Kidney (tissue), 14 donors: ENCODE results near the gene CTNNAL1. TPM values are rescaled to one million over a fixed set of nuclear protein-coding genes. Genes with fewer than 3 reads are reported as not detected.

ENCODE experiments used
- DNase-seq, 5 donors: peaks; one replicate each; pipeline ENCODE4 v3.0.0-alpha.2; 2013 to 2020
- FAIRE-seq: peaks from 2 replicates; lab custom pipeline; 2012; peaks lifted over from hg19 to GRCh38; lab: Jason Lieb, UNC
- H3K27ac ChIP-seq, 2 donors: one replicate each; pipeline ENCODE4 v1.7.0; 2013; ENCODE audit warnings: low read depth in 2 of 2, low read length in 2 of 2, inconsistent platforms in 1 of 2
- H3K27me3 ChIP-seq: one replicate; pipeline ENCODE4 v1.7.1; 2013; ENCODE audit warnings: low read length, inconsistent platforms; ENCODE audit not compliant: control insufficient read depth, insufficient read depth
- H3K36me3 ChIP-seq, 3 donors: one replicate each; pipeline versions ENCODE4 v1.7.0 to v1.7.1; 2013; ENCODE audit warnings: low read length in 3 of 3, control low read depth in 1 of 3, inconsistent platforms in 1 of 3; ENCODE audit not compliant: insufficient read depth in 3 of 3, control insufficient read depth in 2 of 3
- H3K4me1 ChIP-seq, 3 donors: one replicate each; pipeline versions ENCODE4 v1.7.0 to v1.7.1; 2013; ENCODE audit warnings: low read length in 3 of 3, inconsistent platforms in 1 of 3, low read depth in 1 of 3; ENCODE audit not compliant: control insufficient read depth in 2 of 3, insufficient read depth in 2 of 3
- H3K4me3 ChIP-seq, 3 donors: one replicate each; pipeline versions ENCODE4 v1.7.0 to v1.8.1; 2013; ENCODE audit warnings: low read length in 3 of 3, control low read depth in 1 of 3, inconsistent platforms in 1 of 3
- H3K9ac ChIP-seq, 3 donors: one replicate each; pipeline versions ENCODE4 v1.7.0 to v1.7.1; 2013; ENCODE audit warnings: low read length in 3 of 3, control low read depth in 1 of 3, inconsistent platforms in 1 of 3
- H3K9me3 ChIP-seq, 3 donors: one replicate each; pipeline versions ENCODE4 v1.7.0 to v1.7.1; 2013; ENCODE audit warnings: low read length in 3 of 3, control low read depth in 1 of 3, inconsistent platforms in 1 of 3; ENCODE audit not compliant: control insufficient read depth in 2 of 3, insufficient read depth in 1 of 3
- intact Hi-C: fragments of 100-400 bp; cut with DNase I; formaldehyde crosslinking; loops from one replicate; pipeline ENCODE4 v1.11.1; 2022
- polyA plus RNA-seq: library from polyadenylated mRNA; stranded (reverse); fragments of 350-450 nt; fragmentation: Illumina TruSeq; extraction: RNeasy Lipid Tissue Mini Kit (QIAGEN cat#74804); gene quantifications from one replicate; pipeline ENCODE4 v1.2.3, GENCODE V29; 2014; ENCODE audit warnings: low read depth, low replicate concordance; ENCODE audit not compliant: insufficient read depth
- total RNA-seq: library from RNA; stranded (reverse); fragmentation: NEBNext Ultra II Directional; extraction: Animal tissue kit (Norgen Biotek cat#: 25700); gene quantifications from one replicate; pipeline ENCODE4 v1.2.1, GENCODE V29; 2021
- TF ChIP-seq, protein P1 (sequence below): IDR thresholded peaks from 3 replicates; pipeline ENCODE4 v1.5.1; 2012; ENCODE audit warnings: mild to moderate bottlenecking, moderate library complexity, borderline replicate concordance; ENCODE audit not compliant: insufficient read depth; ENCODE audit errors: extremely low read depth
- donor health status: control.
- donor health status: control.
- donor health status: control.
- donor health status: control.
- donor health status: control.
- donor health status: DM: yes; HTN: yes; CAD: no.
- donor health status: Normal renal cell carcinoma (clear cell type).

Gene CTNNAL1
- total and polyA plus RNA-seq, 2 donors from 2014 or later, result 38.6 to 54.8 TPM

- Histone ChIP-seq H3K36me3 (peaks cover 3 to 6% (median 3%) of the 10 kb centered on the region in 3 donors), H3K4me3 (no peak overlapping the region), H3K27ac (no peak overlapping the region), H3K4me1 (peaks cover 0 to 5% (median 4%) of the 10 kb centered on the region in 3 donors), H3K9ac (no peak overlapping the region), H3K9me3 (no peaks in the 10 kb centered on the region), H3K27me3 (no peaks in the 10 kb centered on the region)
- TF ChIP-seq, protein P1, sequence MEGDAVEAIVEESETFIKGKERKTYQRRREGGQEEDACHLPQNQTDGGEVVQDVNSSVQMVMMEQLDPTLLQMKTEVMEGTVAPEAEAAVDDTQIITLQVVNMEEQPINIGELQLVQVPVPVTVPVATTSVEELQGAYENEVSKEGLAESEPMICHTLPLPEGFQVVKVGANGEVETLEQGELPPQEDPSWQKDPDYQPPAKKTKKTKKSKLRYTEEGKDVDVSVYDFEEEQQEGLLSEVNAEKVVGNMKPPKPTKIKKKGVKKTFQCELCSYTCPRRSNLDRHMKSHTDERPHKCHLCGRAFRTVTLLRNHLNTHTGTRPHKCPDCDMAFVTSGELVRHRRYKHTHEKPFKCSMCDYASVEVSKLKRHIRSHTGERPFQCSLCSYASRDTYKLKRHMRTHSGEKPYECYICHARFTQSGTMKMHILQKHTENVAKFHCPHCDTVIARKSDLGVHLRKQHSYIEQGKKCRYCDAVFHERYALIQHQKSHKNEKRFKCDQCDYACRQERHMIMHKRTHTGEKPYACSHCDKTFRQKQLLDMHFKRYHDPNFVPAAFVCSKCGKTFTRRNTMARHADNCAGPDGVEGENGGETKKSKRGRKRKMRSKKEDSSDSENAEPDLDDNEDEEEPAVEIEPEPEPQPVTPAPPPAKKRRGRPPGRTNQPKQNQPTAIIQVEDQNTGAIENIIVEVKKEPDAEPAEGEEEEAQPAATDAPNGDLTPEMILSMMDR, result no peak
- intact Hi-C loops, result no loop called here
- DNase-seq (no peak), FAIRE-seq (no peak)
Observed at GRCh38 chr9:109031241-109031640, 17.9 kb upstream of the CTNNAL1 start.

GRCh38 chr9:109030426-109030825, 17.1 kb upstream of the CTNNAL1 start:
- intact Hi-C loops, result no loop called here
- no peak overlapping the region for H3K27ac ChIP-seq
- H3K4me1 ChIP-seq, result peaks cover 0 to 2% (median 0%) of the 10 kb centered on the region in 3 donors
- H3K9ac ChIP-seq, result no peak overlapping the region
- no peak for DNase-seq
- H3K9me3 ChIP-seq, result no peaks in the 10 kb centered on the region
- TF ChIP-seq, protein P1, result no peak
- no peak for FAIRE-seq
- H3K36me3 ChIP-seq, result peaks cover 2 to 6% (median 3%) of the 10 kb centered on the region in 3 donors
- H3K27me3 ChIP-seq, result no peaks in the 10 kb centered on the region
- H3K4me3 ChIP-seq, result no peak overlapping the region

DNA sequence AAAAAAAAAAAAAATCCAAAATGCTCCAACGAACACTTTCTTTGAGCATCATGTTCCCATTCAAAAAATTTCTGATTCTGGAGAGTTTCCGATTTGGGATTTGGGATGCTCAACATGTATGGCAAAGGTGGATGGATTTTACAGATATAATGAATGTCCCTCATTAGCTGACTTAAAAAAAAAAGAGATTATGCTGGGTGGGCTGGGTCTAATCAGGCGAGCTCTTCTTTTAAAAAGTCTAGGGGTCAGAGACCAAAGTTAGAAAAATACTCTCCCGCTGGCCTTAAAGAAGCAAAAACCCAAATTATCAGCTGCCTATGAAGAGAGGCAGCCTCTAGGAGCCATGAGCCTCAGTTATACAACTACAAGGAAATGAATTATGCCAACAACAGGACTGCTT, 15.2 kb upstream of the CTNNAL1 start:
- no peaks in the 10 kb centered on the region for H3K27me3 ChIP-seq
- no peak for FAIRE-seq
- intact Hi-C loops, result no loop called here

More for the DNA sequence above, 15.2 kb upstream of the CTNNAL1 start:
- TF ChIP-seq, protein P1, result no peak
- Histone ChIP-seq H3K9me3 (no peaks in the 10 kb centered on the region), H3K4me1 (no peaks in the 10 kb centered on the region), H3K27ac (no peak overlapping the region), H3K36me3 (peaks cover 2 to 6% (median 3%) of the 10 kb centered on the region in 3 donors), H3K9ac (no peak overlapping the region), H3K4me3 (no peak overlapping the region)
- no peak for DNase-seq
